CD4-positive, alpha-beta T cell treated with Interleukin-10 for 1 hour (primary cell): ENCODE results near the gene KCNIP1.

Source experiments
- DNase-seq: peaks from one replicate; pipeline ENCODE4 v3.0.0-alpha.2; 2020

The KCNIP1 gene

GRCh38 chr5:170571281-170571731 lies 67.5 kb downstream of the KCNIP1 start:
- no peak for DNase-seq

GRCh38 chr5:170571875-170572852 lies 68.3 kb downstream of the KCNIP1 start:
- DNase-seq = no peak

GRCh38 chr5:170573114-170573513 lies 69.3 kb downstream of the KCNIP1 start:
- DNase-seq = no peak

GRCh38 chr5:170573660-170574059 lies 69.8 kb downstream of the KCNIP1 start:
- DNase-seq = no peak

GRCh38 chr5:170576602-170577535 lies 73.0 kb downstream of the KCNIP1 start:
- DNase-seq = no peak

GRCh38 chr5:170579601-170580000 lies 75.8 kb downstream of the KCNIP1 start:
- DNase-seq = no peak

GRCh38 chr5:170581211-170581610 lies 77.4 kb downstream of the KCNIP1 start:
- DNase-seq = no peak

- no peak for DNase-seq
Observed at GRCh38 chr5:170582644-170583330, 79.0 kb downstream of the KCNIP1 start.

- no peak for DNase-seq
Observed at GRCh38 chr5:170584003-170584402, 80.2 kb downstream of the KCNIP1 start.

- DNase-seq = no peak
Observed at GRCh38 chr5:170584450-170585058, 80.7 kb downstream of the KCNIP1 start.

GRCh38 chr5:170585273-170585948 lies 81.6 kb downstream of the KCNIP1 start:
- no peak for DNase-seq

- DNase-seq = no peak
Observed at GRCh38 chr5:170587808-170588207, 84.0 kb downstream of the KCNIP1 start.

GRCh38 chr5:170589643-170590042 lies 85.8 kb downstream of the KCNIP1 start:
- no peak for DNase-seq

GRCh38 chr5:170590566-170590965 lies 86.7 kb downstream of the KCNIP1 start:
- no peak for DNase-seq

- no peak for DNase-seq
Observed at GRCh38 chr5:170591054-170591453, 87.2 kb downstream of the KCNIP1 start.

- DNase-seq = no peak
Observed at GRCh38 chr5:170596482-170597044, 92.7 kb downstream of the KCNIP1 start.

- DNase-seq = no peak
Observed at GRCh38 chr5:170597109-170597751, 93.4 kb downstream of the KCNIP1 start.

GRCh38 chr5:170597872-170598271 lies 94.1 kb downstream of the KCNIP1 start:
- no peak for DNase-seq

- no peak for DNase-seq
Observed at GRCh38 chr5:170599756-170600155, 95.9 kb downstream of the KCNIP1 start.

- DNase-seq = no peak
Observed at GRCh38 chr5:170601619-170602018, 97.8 kb downstream of the KCNIP1 start.

- no peak for DNase-seq
Observed at GRCh38 chr5:170603109-170603508, 99.3 kb downstream of the KCNIP1 start.
